ENCODE measurements around the gene FHL3.

Gene FHL3

GRCh38 chr1:38022810-38023209 lies 17.5 kb upstream of the FHL3 start:
- CTCF ChIA-PET, result interaction anchor here (0.6 to 6.1 kb wide), 6 partner anchors 11 to 812 kb away, joined by 3 to 35 read pairs (median 4); partner anchors contain the start of gene UTP11
- POLR2A ChIA-PET, result no interaction called here
- no peak for TF ChIP-seq CTCF (IDR thresholded peaks at IDR 0.05; ENCODE audit: control extremely low read depth, extremely low read depth, low read depth, missing control alignments)
- no peak for DNase-seq (ENCODE audit: extremely low spot score)

DNA sequence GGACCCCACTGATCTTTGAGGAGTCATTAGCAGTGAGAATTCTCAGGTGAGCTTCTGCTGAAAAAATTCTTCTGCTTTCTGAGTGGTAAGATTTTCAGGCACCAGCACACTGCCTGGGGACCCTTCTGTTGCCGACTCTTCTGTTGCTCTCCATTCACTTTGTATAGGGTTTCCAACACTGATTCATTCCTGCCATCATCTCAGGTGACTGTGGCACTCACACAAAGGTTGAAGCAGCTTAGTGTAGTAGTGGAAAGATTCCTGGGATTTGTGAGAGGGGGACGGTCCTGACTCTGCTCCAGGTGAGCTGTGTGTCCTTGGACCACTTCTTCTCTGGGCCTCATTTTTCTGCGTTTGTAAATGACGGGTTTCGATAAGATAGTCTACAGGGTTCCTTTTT lies 16.7 kb upstream of the FHL3 start:
- CTCF ChIA-PET, result interaction anchor here (0.8 to 6.9 kb wide), 5 partner anchors 5 to 813 kb away, joined by 3 to 58 read pairs (median 6); partner anchors contain the start of gene UTP11
- POLR2A ChIA-PET, result no interaction called here
- no peak for DNase-seq (ENCODE audit: extremely low spot score)
- no peak for TF ChIP-seq CTCF (IDR thresholded peaks at IDR 0.05; ENCODE audit: control extremely low read depth, extremely low read depth, low read depth, missing control alignments)

- POLR2A ChIA-PET, result interaction anchor here (0.6 kb wide), 1 partner anchor 15 kb away, joined by 4 read pairs; no protein-coding TSS in a partner anchor
- TF ChIP-seq CTCF (IDR thresholded peaks at IDR 0.05; ENCODE audit: control extremely low read depth, extremely low read depth, low read depth, missing control alignments), result no peak
- CTCF ChIA-PET, result interaction anchor here (0.9 to 6.9 kb wide), 7 partner anchors 7 to 803 kb away, joined by 3 to 58 read pairs (median 8); partner anchors contain the start of gene SF3A3
- DNase-seq (ENCODE audit: extremely low spot score), result no peak
Observed at GRCh38 chr1:38020396-38020795, 15.1 kb upstream of the FHL3 start.

DNA sequence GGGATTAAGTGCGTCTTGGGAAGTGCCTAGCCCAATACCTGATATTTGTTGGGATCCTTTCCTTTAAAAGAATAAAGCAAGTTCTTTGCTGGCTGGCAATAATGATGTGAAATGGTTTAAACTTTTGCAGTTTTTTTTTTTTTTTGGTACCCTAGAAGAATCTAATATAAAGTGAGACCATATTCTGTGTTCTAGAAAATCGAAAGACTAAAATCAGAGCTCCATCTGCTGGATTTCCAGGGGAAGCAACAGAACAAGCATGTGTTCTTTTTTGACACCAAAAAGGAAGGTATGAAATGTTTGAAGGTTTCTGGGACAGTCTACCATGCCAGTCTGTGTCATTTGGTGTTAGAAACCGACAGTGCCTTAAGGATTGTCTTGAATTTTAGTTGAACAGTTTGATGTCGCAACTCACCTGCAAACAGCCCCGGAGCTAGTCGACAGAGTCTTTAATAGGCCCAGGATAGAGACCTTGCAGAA lies 13.6 kb upstream of the FHL3 start:
- peak; percentile 63 for TF ChIP-seq CTCF (IDR thresholded peaks at IDR 0.05; ENCODE audit: control extremely low read depth, extremely low read depth, low read depth, missing control alignments)
- CTCF ChIA-PET, result interaction anchor here (1.0 to 6.9 kb wide), 14 partner anchors 8 to 816 kb away, joined by 3 to 58 read pairs (median 4); partner anchors contain the start of genes MTF1, POU3F1 and SF3A3
- no peak for DNase-seq (ENCODE audit: extremely low spot score)
- POLR2A ChIA-PET, result no interaction called here

DNA sequence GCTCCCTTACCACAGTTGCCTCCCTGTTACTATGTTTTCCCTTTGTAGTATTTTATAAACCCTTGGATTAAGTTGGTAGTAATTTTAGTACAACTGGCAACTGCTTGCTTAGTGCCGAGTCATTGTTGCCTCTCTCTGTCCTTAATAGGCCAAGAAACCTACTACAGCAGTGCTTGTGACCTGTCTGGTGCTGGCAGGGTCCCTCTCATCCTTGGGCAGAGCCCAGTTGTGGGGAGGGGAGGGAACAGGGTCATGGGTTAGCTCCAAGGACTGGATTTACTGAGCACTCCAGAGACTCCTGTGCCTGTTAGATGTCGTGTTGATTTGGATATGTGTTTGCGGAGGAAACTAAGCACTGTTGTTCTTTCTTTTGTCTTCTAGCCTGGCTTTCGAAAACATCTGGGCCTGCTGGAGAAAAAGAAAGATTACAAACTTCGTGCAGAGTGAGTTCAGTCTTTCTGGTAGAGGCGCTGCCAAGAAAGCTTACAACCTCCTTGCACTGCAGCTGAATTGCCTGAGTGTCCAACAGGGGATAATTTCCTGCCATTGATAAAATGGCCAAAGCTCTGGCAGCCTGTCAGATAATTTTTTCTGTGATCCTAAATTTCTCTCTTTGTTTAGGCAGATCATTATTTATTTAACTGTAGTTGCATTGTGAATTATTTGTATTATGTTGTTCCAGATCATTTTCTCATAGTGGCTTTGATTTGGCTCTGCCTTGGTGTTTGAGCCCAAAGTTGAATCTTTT lies 10.8 kb upstream of the FHL3 start:
- ChIA-PET POLR2A (no interaction called here), CTCF (interaction anchor here (6.9 kb wide), 1 partner anchor 11 kb away, joined by 58 read pairs; no protein-coding TSS in a partner anchor)
- DNase-seq (ENCODE audit: extremely low spot score), result no peak
- no peak for TF ChIP-seq CTCF (IDR thresholded peaks at IDR 0.05; ENCODE audit: control extremely low read depth, extremely low read depth, low read depth, missing control alignments)

DNA sequence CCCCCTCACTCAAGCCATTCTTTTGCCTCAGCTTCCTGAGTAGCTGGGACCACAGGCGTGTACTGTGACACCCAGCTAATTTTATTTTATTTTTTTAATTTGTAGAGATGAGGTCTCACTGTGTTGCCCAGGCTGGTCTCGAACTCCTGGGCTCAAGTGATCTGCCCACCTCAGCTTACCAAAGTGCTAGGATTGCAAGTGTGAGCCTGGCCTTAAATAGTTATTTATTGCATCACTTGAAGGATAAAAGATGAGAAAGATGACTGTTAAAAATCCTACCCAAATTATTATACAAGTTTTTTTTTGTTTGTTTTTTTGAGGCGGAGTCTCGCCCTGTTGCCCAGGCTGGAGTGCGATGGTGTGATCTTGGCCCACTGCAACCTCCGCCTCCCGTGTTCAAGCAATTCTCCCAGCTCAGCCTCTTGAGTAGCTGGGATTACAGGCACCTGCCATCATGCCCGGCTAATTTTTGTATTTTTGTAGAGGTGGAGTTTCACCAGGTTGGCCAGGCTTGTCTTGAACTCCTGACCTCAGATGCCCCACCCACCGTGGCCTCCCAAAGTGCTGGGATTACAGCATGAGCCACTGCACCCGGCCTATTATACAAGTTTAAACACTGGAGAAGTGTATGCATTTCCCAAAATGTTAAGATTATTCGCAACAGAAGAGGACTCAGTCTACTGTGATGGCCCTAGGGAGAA lies 9.6 kb upstream of the FHL3 start:
- TF ChIP-seq CTCF (IDR thresholded peaks at IDR 0.05; ENCODE audit: control extremely low read depth, extremely low read depth, low read depth, missing control alignments), result no peak
- ChIA-PET POLR2A (no interaction called here), CTCF (interaction anchor here (1.0 to 6.9 kb wide), 5 partner anchors 12 to 488 kb away, joined by 4 to 58 read pairs (median 18); no protein-coding TSS in a partner anchor)
- no peak for DNase-seq (ENCODE audit: extremely low spot score)

Measured in GM10248 (cell line).